Psoas muscle (tissue), 8 donors: ENCODE data around the gene SGSM1. TPM values are rescaled to one million over a fixed set of nuclear protein-coding genes. Genes with fewer than 3 reads are reported as not detected.

Experiments
- ATAC-seq, 4 donors: fragments of 200-7000 bp; cut with Tn5 transposase; one replicate each; pipeline ENCODE4 v1.9.1; 2020; ENCODE audit warnings: moderate library complexity in 3 of 4, mild to moderate bottlenecking in 2 of 4
- DNase-seq, 2 donors: peaks; one replicate each; pipeline ENCODE4 v3.0.0-alpha.2; 2020
- H3K27ac ChIP-seq: fragments of 200-600 bp; one replicate; pipeline ENCODE4 v1.8.0; 2022
- H3K27me3 ChIP-seq, 3 donors: fragments of 200-600 bp in 1 of 3; one replicate each; pipeline versions ENCODE4 v1.6.1 to v1.8.0; 2013 to 2022; ENCODE audit warnings: low read length in 2 of 3, mild to moderate bottlenecking in 2 of 3, moderate library complexity in 1 of 3; ENCODE audit not compliant: insufficient read depth in 3 of 3
- H3K36me3 ChIP-seq, 2 donors: fragments of 200-600 bp in 1 of 2; one replicate each; pipeline versions ENCODE4 v1.6.1 to v1.8.0; 2013 to 2022; ENCODE audit warnings: low read depth in 1 of 2, mild to moderate bottlenecking in 1 of 2, moderate library complexity in 1 of 2; ENCODE audit not compliant: insufficient read depth in 1 of 2
- H3K4me1 ChIP-seq: fragments of 200-600 bp; one replicate; pipeline ENCODE4 v1.8.0; 2022
- H3K4me3 ChIP-seq: fragments of 200-600 bp; one replicate; pipeline ENCODE4 v1.8.0; 2022; ENCODE audit warnings: mild to moderate bottlenecking
- H3K9me3 ChIP-seq: fragments of 200-600 bp; one replicate; pipeline ENCODE4 v1.8.0; 2022
- WGBS, 3 donors: extraction: QIAGEN DNeasy Blood & Tissue Kit; methylation state at CpG; one replicate each; pipeline versions ENCODE4 v1.1.6 to v1.1.7; 2013; 5-methylcytosine and 5-hydroxymethylcytosine counted together
- intact Hi-C, 2 donors: fragments of 100-400 bp; cut with DNase I; formaldehyde crosslinking; loops; one replicate each; pipeline versions ENCODE4 v1.11.0 to v1.14.2; 2022
- polyA plus RNA-seq, 3 donors: library from polyadenylated mRNA; stranded (reverse); fragments of 200-250 nt; gene quantifications; one replicate each; pipeline ENCODE4 v1.2.3, GENCODE V29; 2013
- total RNA-seq, 4 donors: library from RNA; stranded (reverse); fragmentation: NEBNext Ultra II Directional in 2 of 4; extraction: Animal tissue kit (Norgen Biotek cat#: 25700) in 2 of 4; gene quantifications; one replicate each; pipeline versions ENCODE4 v1.2.1 to v1.2.4, GENCODE V29; 2021 to 2023
- TF ChIP-seq, protein P1 (sequence below): fragments of 200-600 bp; IDR thresholded peaks from one replicate; pipeline ENCODE4 v1.8.0; 2022; ENCODE audit warnings: antibody characterized with exemption
- donor health status: healthy with polysubstance abuse.
- donor health status: DM: no; HTN: no; CAD: no; lungs with moderate emphysema.
- donor health status: Bipolar disorder and iron deficiency.
- donor health status: healthy.
- donor health status: DM: yes; HTN: yes; CAD: no.
- donor health status: DM: no; HTN: no; CAD: no.
- donor health status: DM: no; HTN: no; CAD: no.
- donor health status: DM: yes; HTN: yes; CAD: no.

SGSM1 gene
- total and polyA plus RNA-seq, 7 donors: 0.03 to 0.98 (median 0.32) TPM

DNA sequence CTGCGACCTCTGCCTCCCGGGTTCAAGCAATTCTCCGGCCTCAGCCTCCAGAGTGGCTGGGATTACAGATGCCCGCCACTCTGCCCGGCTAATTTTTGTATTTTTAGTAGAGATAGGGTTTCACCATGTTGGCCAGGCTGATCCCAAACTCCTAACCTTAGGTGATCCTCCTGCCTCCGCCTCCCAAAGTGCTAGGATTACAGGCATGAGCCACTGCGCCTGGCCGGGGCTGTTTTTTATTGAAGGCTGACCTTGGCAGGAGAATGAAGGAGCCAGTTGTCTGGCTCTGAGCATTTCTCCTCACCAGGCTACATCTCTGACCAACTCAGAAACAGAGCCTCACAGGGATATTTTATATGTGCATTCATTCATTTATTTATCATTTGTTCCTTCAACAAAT lies 148.8 kb downstream of the SGSM1 start:
- peaks cover 0 to 40% (median 2%) of the 10 kb centered on the region in 3 donors for H3K27me3 ChIP-seq
- intact Hi-C loops: loop anchor here in 1 of 2 donors (5.0 kb wide), 1 partner anchor 72 kb away; no protein-coding TSS in a partner anchor
- no peak overlapping the region for H3K4me3 ChIP-seq
- no peaks in the 10 kb centered on the region for H3K4me1 ChIP-seq
- no peak overlapping the region for H3K27ac ChIP-seq
- H3K9me3 ChIP-seq: no peaks in the 10 kb centered on the region
- no peak for ATAC-seq
- TF ChIP-seq, protein P1, sequence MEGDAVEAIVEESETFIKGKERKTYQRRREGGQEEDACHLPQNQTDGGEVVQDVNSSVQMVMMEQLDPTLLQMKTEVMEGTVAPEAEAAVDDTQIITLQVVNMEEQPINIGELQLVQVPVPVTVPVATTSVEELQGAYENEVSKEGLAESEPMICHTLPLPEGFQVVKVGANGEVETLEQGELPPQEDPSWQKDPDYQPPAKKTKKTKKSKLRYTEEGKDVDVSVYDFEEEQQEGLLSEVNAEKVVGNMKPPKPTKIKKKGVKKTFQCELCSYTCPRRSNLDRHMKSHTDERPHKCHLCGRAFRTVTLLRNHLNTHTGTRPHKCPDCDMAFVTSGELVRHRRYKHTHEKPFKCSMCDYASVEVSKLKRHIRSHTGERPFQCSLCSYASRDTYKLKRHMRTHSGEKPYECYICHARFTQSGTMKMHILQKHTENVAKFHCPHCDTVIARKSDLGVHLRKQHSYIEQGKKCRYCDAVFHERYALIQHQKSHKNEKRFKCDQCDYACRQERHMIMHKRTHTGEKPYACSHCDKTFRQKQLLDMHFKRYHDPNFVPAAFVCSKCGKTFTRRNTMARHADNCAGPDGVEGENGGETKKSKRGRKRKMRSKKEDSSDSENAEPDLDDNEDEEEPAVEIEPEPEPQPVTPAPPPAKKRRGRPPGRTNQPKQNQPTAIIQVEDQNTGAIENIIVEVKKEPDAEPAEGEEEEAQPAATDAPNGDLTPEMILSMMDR: no peak
- no peak for DNase-seq
- 36 to 47% (median 41%) methylated on average over 8 of the region's 8 CpGs for WGBS, 3 donors
- H3K36me3 ChIP-seq: no peaks in the 10 kb centered on the region

DNA sequence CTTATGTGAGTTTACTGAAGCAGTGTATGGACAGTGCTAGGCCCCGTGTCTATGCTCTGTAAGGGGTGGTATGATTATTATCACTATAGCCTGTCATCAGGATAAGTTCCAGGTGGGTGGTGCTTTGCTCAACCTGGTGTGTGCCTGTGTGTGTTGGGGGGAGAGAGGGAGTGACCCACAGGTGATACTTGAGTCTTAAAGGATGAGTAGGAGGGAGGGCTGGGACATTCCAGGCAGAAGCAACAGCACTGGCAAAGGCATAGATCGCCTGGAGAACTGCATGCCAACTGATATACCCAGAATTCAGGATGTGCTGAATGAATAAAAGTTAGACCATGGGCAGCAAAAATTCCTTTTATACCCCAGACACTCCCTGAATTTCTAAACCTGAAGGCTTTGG lies 151.0 kb downstream of the SGSM1 start:
- Histone ChIP-seq H3K4me3 (no peak overlapping the region), H3K27ac (no peak overlapping the region), H3K9me3 (no peaks in the 10 kb centered on the region), H3K27me3 (peaks cover 0 to 21% (median 0%) of the 10 kb centered on the region in 3 donors), H3K4me1 (no peaks in the 10 kb centered on the region), H3K36me3 (no peaks in the 10 kb centered on the region)
- WGBS, 3 donors: 85 to 90% (median 88%) methylated on average over 2 of the region's 2 CpGs
- TF ChIP-seq, protein P1: no peak
- ATAC-seq (no peak), DNase-seq (no peak)
- intact Hi-C loops: no loop called here

DNA sequence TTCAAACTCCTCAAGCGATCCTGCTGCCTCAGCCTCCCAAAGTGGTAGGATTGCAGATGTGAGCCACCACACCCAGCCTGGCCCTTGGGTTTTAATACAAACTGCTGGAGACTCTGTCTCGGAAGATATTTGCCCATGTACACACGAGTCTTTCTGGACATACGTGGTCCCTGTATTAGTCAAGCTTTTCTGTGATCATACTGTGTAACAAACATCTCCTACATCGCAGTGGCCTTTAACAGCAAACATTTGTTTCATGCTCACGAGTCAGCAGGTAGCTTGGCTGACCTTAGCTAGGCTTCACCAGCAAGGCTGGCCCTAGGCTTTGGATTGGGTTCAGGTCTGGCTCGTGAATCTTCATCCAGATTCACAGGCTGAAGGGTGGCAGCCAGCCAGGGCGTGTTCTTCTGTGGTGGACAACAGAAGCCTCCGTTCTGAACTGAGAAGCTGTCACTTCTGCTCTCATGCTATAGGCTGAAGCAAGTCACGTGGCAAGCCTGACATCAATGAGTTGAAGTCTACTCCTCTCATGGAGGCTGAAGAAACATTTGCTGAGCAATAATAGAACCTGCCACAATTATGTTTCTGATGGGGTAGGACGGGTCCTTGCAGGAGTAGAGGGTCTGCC lies 155.3 kb downstream of the SGSM1 start:
- Histone ChIP-seq H3K27ac (no peak overlapping the region), H3K4me3 (no peak overlapping the region), H3K9me3 (no peaks in the 10 kb centered on the region), H3K4me1 (peaks cover 3% of the 10 kb centered on the region), H3K27me3 (no peaks in the 10 kb centered on the region), H3K36me3 (no peaks in the 10 kb centered on the region)
- WGBS, 3 donors: 74 to 88% (median 81%) methylated on average over 11 of the region's 11 CpGs
- intact Hi-C loops: no loop called here
- no peak for ATAC-seq
- DNase-seq: no peak
- TF ChIP-seq, protein P1: no peak

DNA sequence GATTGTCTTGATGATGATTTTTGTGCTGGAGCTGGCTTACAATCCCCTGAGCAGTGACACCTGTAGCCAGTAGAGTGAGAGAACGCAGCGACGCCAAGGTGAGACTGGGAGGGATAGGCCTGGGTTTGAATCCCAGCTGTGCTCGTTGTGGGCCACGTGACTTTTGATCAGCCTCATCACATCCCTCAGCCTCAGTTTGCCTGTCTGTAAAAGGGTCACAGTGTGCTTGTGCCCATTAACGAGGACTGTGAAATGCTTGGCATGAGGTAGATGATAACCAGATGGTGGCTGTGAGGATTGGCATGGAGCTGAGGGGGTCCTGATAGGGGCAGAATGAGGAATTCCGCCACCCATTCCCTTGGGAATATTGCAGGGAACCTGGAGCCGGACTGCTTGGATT lies 156.1 kb downstream of the SGSM1 start:
- H3K4me1 ChIP-seq: peaks cover 4% of the 10 kb centered on the region
- no peak for ATAC-seq
- H3K4me3 ChIP-seq: no peak overlapping the region
- intact Hi-C loops: no loop called here
- no peak for DNase-seq
- H3K27ac ChIP-seq: no peak overlapping the region
- TF ChIP-seq, protein P1: no peak
- WGBS, 3 donors: 89 to 91% (median 91%) methylated on average over 8 of the region's 8 CpGs
- no peaks in the 10 kb centered on the region for H3K36me3 ChIP-seq
- no peaks in the 10 kb centered on the region for H3K9me3 ChIP-seq
- H3K27me3 ChIP-seq: no peaks in the 10 kb centered on the region

DNA sequence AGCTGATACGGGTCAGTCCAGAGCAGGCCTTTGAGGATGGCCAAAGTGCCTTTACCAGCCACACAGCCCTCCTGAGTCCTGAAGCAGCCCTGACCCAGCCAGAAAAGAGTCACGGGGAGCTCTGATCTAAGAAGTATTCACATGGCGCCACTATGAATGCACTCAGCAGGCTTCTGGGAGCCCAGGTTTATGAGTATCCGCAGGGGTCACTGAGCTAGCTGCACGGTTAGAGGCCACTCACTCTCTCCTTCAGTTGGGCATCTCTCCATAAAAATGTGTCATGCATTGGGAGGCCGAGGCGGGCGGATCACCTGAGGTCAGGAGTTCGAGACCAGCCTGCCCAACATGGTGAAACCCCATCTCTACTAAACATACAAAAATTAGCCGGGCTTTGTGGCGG lies 156.8 kb downstream of the SGSM1 start:
- H3K4me1 ChIP-seq: peaks cover 4% of the 10 kb centered on the region
- no peaks in the 10 kb centered on the region for H3K9me3 ChIP-seq
- no peak for ATAC-seq
- H3K4me3 ChIP-seq: no peak overlapping the region
- DNase-seq: no peak
- no peak overlapping the region for H3K27ac ChIP-seq
- TF ChIP-seq, protein P1: no peak
- no peaks in the 10 kb centered on the region for H3K36me3 ChIP-seq
- no peaks in the 10 kb centered on the region for H3K27me3 ChIP-seq
- WGBS, 3 donors: 86 to 91% (median 89%) methylated on average over 11 of the region's 11 CpGs
- intact Hi-C loops: no loop called here
